Measurements from ENCODE around the gene EEF2KMT.
"Not testable (repeated sequence)": the region's sequence is repeated elsewhere in the genome, so short reads cannot be mapped to it uniquely, and the experiment has no call there.

GRCh38 chr16:5084802-5085201 lies 12.8 kb downstream of the EEF2KMT start:
- peak; percentile 54 for TF ChIP-seq CTCF (conservative IDR thresholded peaks at IDR 0.05; ENCODE audit: low read depth, low read length)
- TF ChIP-seq FOS (IDR thresholded peaks at IDR 0.05; ENCODE audit: low read depth, low read length); MXI1 (IDR thresholded peaks at IDR 0.05; ENCODE audit: borderline replicate concordance, low read depth, low read length); CEBPB (IDR thresholded peaks at IDR 0.05; ENCODE audit: low read depth, low read length); POLR2A (IDR thresholded peaks at IDR 0.05; ENCODE audit: low read depth, low read length): not testable (repeated sequence)
